HepG2 (cell line): ENCODE results near the gene TXNRD1. TPM values are rescaled to one million over a fixed set of nuclear protein-coding genes. Genes with fewer than 3 reads are reported as not detected.

Experiments
- DMAP1 ChIP-seq: IDR thresholded peaks from 2 replicates; pipeline ENCODE4 v1.6.1; 2016
- EEA1 ChIP-seq: sonication (generic); formaldehyde crosslinking; IDR thresholded peaks from 2 replicates; pipeline ENCODE4 v1.5.1; 2020; ENCODE audit warnings: mild to moderate bottlenecking, missing genetic modification reagents, borderline replicate concordance
- FOXP4 ChIP-seq: sonication (generic); formaldehyde crosslinking; IDR thresholded peaks from 2 replicates; pipeline ENCODE4 v1.4.0; 2020; ENCODE audit warnings: missing genetic modification reagents
- HNRNPUL1 ChIP-seq: fragments of 200-400 bp; formaldehyde crosslinking; IDR thresholded peaks from 2 replicates; pipeline ENCODE4 v1.6.1; 2017; ENCODE audit warnings: low read depth, mild to moderate bottlenecking, low read length, moderate library complexity
- KLF16 ChIP-seq, 2 experiments: sonication (generic) in 1 of 2; formaldehyde crosslinking in 1 of 2; IDR thresholded peaks; 2 replicates each; pipeline versions ENCODE4 v1.6.1 to v1.8.0; 2016 to 2023; ENCODE audit warnings: missing genetic modification reagents in 2 of 2, missing compliant biosample characterization in 1 of 2
- MAZ ChIP-seq, 2 experiments: sonication (generic) in 1 of 2; formaldehyde crosslinking in 1 of 2; IDR thresholded peaks; 2 replicates each; pipeline versions ENCODE4 v1.5.0 to v1.6.1; 2012 to 2020; ENCODE audit warnings: low read depth in 2 of 2, mild to moderate bottlenecking in 2 of 2, borderline replicate concordance in 1 of 2, improper control_type of control experiment in 1 of 2, low read length in 1 of 2, missing genetic modification reagents in 1 of 2, moderate library complexity in 1 of 2
- NCOA2 ChIP-seq: sonication (generic); formaldehyde crosslinking; IDR thresholded peaks from 2 replicates; pipeline ENCODE4 v1.8.0; 2022; ENCODE audit warnings: inconsistent platforms
- POGZ ChIP-seq: sonication (generic); formaldehyde crosslinking; IDR thresholded peaks from 2 replicates; pipeline ENCODE4 v1.4.0; 2020; ENCODE audit warnings: mild to moderate bottlenecking, missing genetic modification reagents
- SOX6 ChIP-seq, 2 experiments: fragments of 450-650 bp in 1 of 2; sonication (generic) in 1 of 2; formaldehyde crosslinking in 1 of 2; IDR thresholded peaks; 2 replicates each; pipeline versions ENCODE4 v1.4.0 to v1.6.1; 2017 to 2020; ENCODE audit warnings: antibody characterized with exemption in 1 of 2, mild to moderate bottlenecking in 1 of 2, missing genetic modification reagents in 1 of 2
- TBP ChIP-seq: sonication (generic); formaldehyde crosslinking; IDR thresholded peaks from 2 replicates; pipeline ENCODE4 v1.5.0; 2020; ENCODE audit warnings: missing genetic modification reagents
- TEAD3 ChIP-seq: optimal IDR thresholded peaks from 2 replicates; pipeline ENCODE3; 2016; ENCODE audit warnings: borderline replicate concordance
- ZC3H4 ChIP-seq: sonication (generic); formaldehyde crosslinking; IDR thresholded peaks from 2 replicates; pipeline ENCODE4 v1.4.0; 2020; ENCODE audit warnings: missing genetic modification reagents, borderline replicate concordance
- ZFP90 ChIP-seq: sonication (generic); formaldehyde crosslinking; IDR thresholded peaks from 2 replicates; pipeline ENCODE4 v1.8.0; 2022; ENCODE audit warnings: missing genetic modification reagents, mild to moderate bottlenecking, inconsistent platforms, borderline replicate concordance
- ZNF335 ChIP-seq: sonication (generic); formaldehyde crosslinking; IDR thresholded peaks from 2 replicates; pipeline ENCODE4 v1.4.0; 2020; ENCODE audit warnings: missing genetic modification reagents
- ZNF646 ChIP-seq: sonication (generic); formaldehyde crosslinking; IDR thresholded peaks from 2 replicates; pipeline ENCODE4 v1.9.0; 2021; ENCODE audit warnings: mild to moderate bottlenecking, missing genetic modification reagents
- ZNF816 ChIP-seq: sonication (generic); formaldehyde crosslinking; IDR thresholded peaks from 2 replicates; pipeline ENCODE4 v1.8.0; 2022; ENCODE audit warnings: missing genetic modification reagents, mild to moderate bottlenecking, borderline replicate concordance
- ZNF879 ChIP-seq: sonication (generic); formaldehyde crosslinking; IDR thresholded peaks from 2 replicates; pipeline ENCODE4 v1.8.1; 2023; ENCODE audit warnings: missing genetic modification reagents
- polyA plus RNA-seq, 8 experiments: library from polyadenylated mRNA; depleted of rRNA in 3 of 8; stranded (reverse) in 7 of 8; unstranded in 1 of 8; fragments of >200 nt; fragmentation: Illumina TruSeq in 4 of 8; extraction: Trizol in 4 of 8; gene quantifications; 2 replicates each; pipeline versions ENCODE4 v1.2.1 to v1.2.3, GENCODE V29; 2011 to 2016; ENCODE audit warnings: low read depth in 4 of 8, missing spikeins in 1 of 8, mixed read lengths in 1 of 8; ENCODE audit not compliant: insufficient read depth in 1 of 8
- total RNA-seq, 5 experiments: library from RNA; depleted of rRNA; stranded (reverse); fragments of >200 nt; fragmentation: Illumina TruSeq; extraction: Trizol; gene quantifications; 2 replicates each; pipeline ENCODE4 v1.2.3, GENCODE V29; 2016; ENCODE audit warnings: low read depth in 1 of 5
- TF ChIP-seq, protein P1 (sequence below), 2 experiments: fragments of 450-650 bp in 1 of 2; sonication (generic) in 1 of 2; formaldehyde crosslinking; IDR thresholded peaks; 2 replicates each; pipeline versions ENCODE4 v1.5.0 to v1.8.0; 2020 to 2022; ENCODE audit warnings: mild to moderate bottlenecking in 1 of 2, missing genetic modification reagents in 1 of 2
- TF ChIP-seq, protein P2 (sequence below): sonication (generic); formaldehyde crosslinking; IDR thresholded peaks from 2 replicates; pipeline ENCODE4 v1.8.0; 2022; ENCODE audit warnings: missing genetic modification reagents, low read depth, mild to moderate bottlenecking, borderline replicate concordance

Gene TXNRD1
- total and polyA plus RNA-seq, 2 of the 13 experiments (the other 11 are each of a cell fraction or from before 2014, with no cell fraction given) = 54.0 to 190 TPM

GRCh38 chr12:104288635-104289274 lies 73.2 kb downstream of the TXNRD1 start (continued):
- TF ChIP-seq ZNF879 (CRISPR knock-in tag) = peak; percentile 92
- peak; percentile 71 for TF ChIP-seq TEAD3 (CRISPR knock-in tag)
- peak; percentile 74 for TF ChIP-seq FOXP4 (CRISPR knock-in tag)
- peak; percentile 52; the same call in 1 of the 2 replicates for TF ChIP-seq EEA1 (CRISPR knock-in tag)
- TF ChIP-seq ZNF816 (CRISPR knock-in tag) = no peak
- TF ChIP-seq ZNF335 (CRISPR knock-in tag) = peak; percentile 66; the same call in 1 of the 2 replicates
- TF ChIP-seq ZC3H4 (CRISPR knock-in tag) = peak; percentile 48; the same call in 1 of the 2 replicates
- TF ChIP-seq, protein P1, sequence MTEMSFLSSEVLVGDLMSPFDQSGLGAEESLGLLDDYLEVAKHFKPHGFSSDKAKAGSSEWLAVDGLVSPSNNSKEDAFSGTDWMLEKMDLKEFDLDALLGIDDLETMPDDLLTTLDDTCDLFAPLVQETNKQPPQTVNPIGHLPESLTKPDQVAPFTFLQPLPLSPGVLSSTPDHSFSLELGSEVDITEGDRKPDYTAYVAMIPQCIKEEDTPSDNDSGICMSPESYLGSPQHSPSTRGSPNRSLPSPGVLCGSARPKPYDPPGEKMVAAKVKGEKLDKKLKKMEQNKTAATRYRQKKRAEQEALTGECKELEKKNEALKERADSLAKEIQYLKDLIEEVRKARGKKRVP (CRISPR knock-in tag; IDR thresholded peaks at IDR 0.05) = no peak; a peak in 1 of 4 replicates
- TF ChIP-seq ZNF646 = peak; percentile 64; the same call in 1 of the 2 replicates
- TF ChIP-seq DMAP1 = peak; percentile 84; the same call in 1 of the 2 replicates
- TF ChIP-seq ZFP90 (CRISPR knock-in tag) = peak; percentile 52; the same call in 1 of the 2 replicates
- TF ChIP-seq, protein P2, sequence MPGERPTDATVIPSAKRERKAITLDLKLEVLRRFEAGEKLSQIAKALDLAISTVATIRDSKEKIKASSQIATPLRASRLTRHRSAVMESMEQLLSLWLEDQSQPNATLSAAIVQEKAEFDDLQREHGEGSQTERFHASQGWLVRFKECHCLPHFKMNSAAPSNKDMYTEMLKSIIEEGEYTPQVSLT (CRISPR knock-in tag) = 0 out of 2 replicates have a peak, but pooled peaks have one; percentile 40
- TF ChIP-seq NCOA2 = peak; percentile 73
- TF ChIP-seq POGZ (CRISPR knock-in tag) = peak; percentile 62
- peak; percentile 36; the same call in 1 of the 2 replicates for TF ChIP-seq MAZ (IDR thresholded peaks at IDR 0.05; ENCODE audit: borderline replicate concordance, low read depth, low read length)
- peak; percentile 78 for TF ChIP-seq MAZ (CRISPR knock-in tag; IDR thresholded peaks at IDR 0.05; ENCODE audit: low read depth)
- TF ChIP-seq TBP (CRISPR knock-in tag) = no peak
- TF ChIP-seq HNRNPUL1 = no peak
- peak in 1 of 2 experiments; percentile 87; a peak in 2 of 4 replicates for TF ChIP-seq KLF16 (CRISPR knock-in tag; IDR thresholded peaks at IDR 0.05)
- no peak for TF ChIP-seq SOX6 (IDR thresholded peaks at IDR 0.05)
- peak; percentile 76 for TF ChIP-seq SOX6 (CRISPR knock-in tag; IDR thresholded peaks at IDR 0.05)
